T-helper 1 cell (primary cell): ENCODE results near the gene WASF3.
A peak's percentile ranks its signal among the peaks of the same experiment; 100 is the strongest.
"Not testable (repeated sequence)": the region's sequence is repeated elsewhere in the genome, so short reads cannot be mapped to it uniquely, and the experiment has no call there.

Experiments
- DNase-seq, 5 donors: peaks; one replicate each; pipeline ENCODE4 v3.0.0-alpha.2; 2012 to 2020

Gene WASF3

GRCh38 chr13:26721251-26722121, 164.0 kb downstream of the WASF3 start:
- DNase-seq, result peak in 1 of 5 donors; percentile 29

- DNase-seq, result no peak
Measured at GRCh38 chr13:26722321-26722720, 164.8 kb downstream of the WASF3 start.

GRCh38 chr13:26723620-26724019, 166.1 kb downstream of the WASF3 start:
- not testable (repeated sequence) for DNase-seq

- no peak for DNase-seq
Measured at GRCh38 chr13:26726684-26727083, 169.2 kb downstream of the WASF3 start.

GRCh38 chr13:26727122-26727521, 169.6 kb downstream of the WASF3 start:
- DNase-seq, result no peak

GRCh38 chr13:26727633-26728032, 170.2 kb downstream of the WASF3 start:
- no peak for DNase-seq

GRCh38 chr13:26735677-26736076, 178.2 kb downstream of the WASF3 start:
- no peak for DNase-seq
